Hindlimb muscle (tissue), 1 donor: Measurements from ENCODE around the gene CYB561. TPM values are rescaled to one million over a fixed set of nuclear protein-coding genes. Genes with fewer than 3 reads are reported as not detected.

Experiments
- DNase-seq: peaks from one replicate; pipeline ENCODE4 v3.0.0-alpha.2; 2013
- polyA plus RNA-seq: library from polyadenylated mRNA; unstranded; fragments of 120-200 nt; gene quantifications from one replicate; pipeline ENCODE4 v1.2.1, GENCODE V29; 2013; ENCODE audit not compliant: insufficient read length

Gene CYB561
- polyA plus RNA-seq, 1 donor = 7.0 TPM

GRCh38 chr17:63405741-63406261 lies 40.3 kb downstream of the CYB561 start:
- peak; percentile 58 for DNase-seq

GRCh38 chr17:63405020-63405419 lies 41.1 kb downstream of the CYB561 start:
- no peak for DNase-seq

DNA sequence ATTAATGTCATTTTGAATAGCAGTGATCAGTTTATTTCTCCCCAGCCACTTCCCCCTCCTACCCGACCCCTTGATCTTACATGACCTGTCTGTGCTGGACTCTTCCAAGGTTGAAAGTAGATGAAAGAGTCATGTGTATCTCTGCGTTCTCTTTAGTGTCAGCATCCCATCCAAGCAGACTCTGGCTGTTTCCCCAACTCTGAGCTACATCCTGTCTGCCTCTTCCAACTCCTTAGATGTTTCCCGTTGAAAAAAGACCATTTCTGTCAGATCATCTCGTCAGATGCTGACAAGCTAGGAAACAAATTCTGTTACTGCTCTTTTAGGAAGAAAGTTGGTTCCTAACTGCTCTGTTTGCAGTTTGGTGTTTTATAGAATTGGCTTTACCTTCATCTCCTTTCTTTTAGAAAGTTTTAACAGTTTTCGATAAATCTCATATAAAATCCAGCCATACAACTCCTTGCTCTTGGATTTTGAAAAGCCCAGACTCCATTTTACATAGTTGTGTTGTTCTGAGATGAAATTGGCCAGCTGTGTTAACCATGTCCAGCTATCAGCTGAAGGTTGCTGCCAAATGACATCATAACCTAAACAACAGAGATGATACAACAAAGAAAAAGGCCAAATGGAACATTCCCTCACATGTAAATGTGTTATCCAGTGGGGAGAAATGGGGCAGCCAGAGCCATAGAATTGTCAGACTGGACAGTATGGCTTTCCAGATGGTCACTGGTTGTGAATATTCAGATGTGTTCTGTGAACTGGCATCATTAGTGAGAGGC lies 43.5 kb downstream of the CYB561 start:
- DNase-seq = peak; percentile 63

- DNase-seq = peak; percentile 87
Measured at GRCh38 chr17:63399856-63400255, 46.2 kb downstream of the CYB561 start.

- peak; percentile 76 for DNase-seq
Measured at GRCh38 chr17:63399316-63399715, 46.8 kb downstream of the CYB561 start.

- no peak for DNase-seq
Measured at GRCh38 chr17:63398680-63399079, 47.4 kb downstream of the CYB561 start.

- DNase-seq = no peak
Measured at GRCh38 chr17:63395075-63395805, 50.9 kb downstream of the CYB561 start.

GRCh38 chr17:63390090-63390489 lies 56.0 kb downstream of the CYB561 start:
- DNase-seq = no peak

- DNase-seq = no peak
Measured at GRCh38 chr17:63387656-63388340, 58.3 kb downstream of the CYB561 start.

- no peak for DNase-seq
Measured at GRCh38 chr17:63382826-63383225, 63.3 kb downstream of the CYB561 start.

Other genes with a start within 250 kb of the CYB561 start
- 12.9 TPM for gene ACE, start 30.8 kb upstream of the CYB561 start, polyA plus RNA-seq
- not detected for gene KCNH6, start 77.1 kb upstream of the CYB561 start, polyA plus RNA-seq
- 43.2 TPM for gene DCAF7, start 104.2 kb upstream of the CYB561 start, polyA plus RNA-seq
- gene TACO1, start 154.6 kb upstream of the CYB561 start, polyA plus RNA-seq = 17.8 TPM
- gene MAP3K3, start 176.1 kb upstream of the CYB561 start, polyA plus RNA-seq = 27.6 TPM